Measurements from ENCODE around the gene FCHSD2. TPM values are rescaled to one million over a fixed set of nuclear protein-coding genes. Genes with fewer than 3 reads are reported as not detected.

The FCHSD2 gene
- total and polyA plus RNA-seq, 2 donors (not counting 1 experiment from before 2014, with no cell fraction given), result 19.5 to 40.6 TPM

GRCh38 chr11:72932132-72932570, 210.0 kb downstream of the FCHSD2 start:
- Histone ChIP-seq H3K27me3 (ENCODE audit: control insufficient read depth, insufficient read depth, low read length) (no peaks in the 10 kb centered on the region), H3K27ac (ENCODE audit: insufficient read depth, low read length) (no peak overlapping the region), H4K20me1 (ENCODE audit: control insufficient read depth, extremely low read depth, insufficient read depth, low read length) (no peaks in the 10 kb centered on the region)

GRCh38 chr11:72930008-72930407, 212.1 kb downstream of the FCHSD2 start:
- Histone ChIP-seq H3K4me1 (ENCODE audit: control insufficient read depth, extremely low read depth, insufficient read depth, low read length) (no peaks in the 10 kb centered on the region), H2AFZ (ENCODE audit: low read length) (no peak overlapping the region), H3K79me2 (ENCODE audit: control insufficient read depth, insufficient read depth, low read length) (no peaks in the 10 kb centered on the region), H3K4me3 (replicated peaks in 1 of 4; ENCODE audit: control extremely low read depth in 1 of 4, insufficient read depth in 1 of 4, low read depth in 3 of 4, low read length in 4 of 4) (no peak overlapping the region), H3K27me3 (ENCODE audit: control insufficient read depth, insufficient read depth, low read length) (no peaks in the 10 kb centered on the region), H3K9ac (ENCODE audit: insufficient read depth, low read length) (no peak overlapping the region), H3K27ac (ENCODE audit: insufficient read depth, low read length) (no peak overlapping the region), H3K4me2 (ENCODE audit: extremely low read depth, insufficient read depth, low read length) (no peak overlapping the region), H3K9me3 (ENCODE audit: control insufficient read depth, insufficient read depth, low read depth, low read length) (no peaks in the 10 kb centered on the region), H3K36me3 (ENCODE audit: control insufficient read depth, insufficient read depth, low read length) (no peaks in the 10 kb centered on the region), H4K20me1 (ENCODE audit: control insufficient read depth, extremely low read depth, insufficient read depth, low read length) (no peaks in the 10 kb centered on the region)
- no peak for TF ChIP-seq EZH2 (IDR thresholded peaks at IDR 0.05; ENCODE audit: low read length, missing control alignments)
- no peak for TF ChIP-seq CTCF (conservative IDR thresholded peaks at IDR 0.05 in 1 of 2, IDR thresholded peaks at IDR 0.05 in 1 of 2; ENCODE audit: low read depth in 1 of 2, low read length in 2 of 2)
- peak; percentile 65 to 69 for DNase-seq (ENCODE audit: low read depth in 2 of 2)

More at GRCh38 chr11:72932132-72932570, 210.0 kb downstream of the FCHSD2 start:
- no peak overlapping the region for H3K4me2 ChIP-seq (ENCODE audit: extremely low read depth, insufficient read depth, low read length)
- no peaks in the 10 kb centered on the region for H3K79me2 ChIP-seq (ENCODE audit: control insufficient read depth, insufficient read depth, low read length)
- TF ChIP-seq CTCF (conservative IDR thresholded peaks at IDR 0.05 in 1 of 2, IDR thresholded peaks at IDR 0.05 in 1 of 2; ENCODE audit: low read depth in 1 of 2, low read length in 2 of 2) (no peak), EZH2 (IDR thresholded peaks at IDR 0.05; ENCODE audit: low read length, missing control alignments) (no peak)
- no peak overlapping the region for H2AFZ ChIP-seq (ENCODE audit: low read length)
- peak in 1 of 2 donors; percentile 74 for DNase-seq (ENCODE audit: low read depth in 2 of 2)
- no peaks in the 10 kb centered on the region for H3K4me1 ChIP-seq (ENCODE audit: control insufficient read depth, extremely low read depth, insufficient read depth, low read length)
- H3K36me3 ChIP-seq (ENCODE audit: control insufficient read depth, insufficient read depth, low read length), result no peaks in the 10 kb centered on the region
- H3K4me3 ChIP-seq (replicated peaks in 1 of 4; ENCODE audit: control extremely low read depth in 1 of 4, insufficient read depth in 1 of 4, low read depth in 3 of 4, low read length in 4 of 4), result no peak overlapping the region
- no peak overlapping the region for H3K9ac ChIP-seq (ENCODE audit: insufficient read depth, low read length)
- H3K9me3 ChIP-seq (ENCODE audit: control insufficient read depth, insufficient read depth, low read depth, low read length), result no peaks in the 10 kb centered on the region

GRCh38 chr11:72929256-72929655, 212.9 kb downstream of the FCHSD2 start:
- DNase-seq (ENCODE audit: low read depth in 2 of 2), result no peak
- H3K4me1 ChIP-seq (ENCODE audit: control insufficient read depth, extremely low read depth, insufficient read depth, low read length), result no peaks in the 10 kb centered on the region
- no peak overlapping the region for H3K27ac ChIP-seq (ENCODE audit: insufficient read depth, low read length)
- no peaks in the 10 kb centered on the region for H3K79me2 ChIP-seq (ENCODE audit: control insufficient read depth, insufficient read depth, low read length)
- H4K20me1 ChIP-seq (ENCODE audit: control insufficient read depth, extremely low read depth, insufficient read depth, low read length), result no peaks in the 10 kb centered on the region
- no peak overlapping the region for H2AFZ ChIP-seq (ENCODE audit: low read length)
- H3K4me3 ChIP-seq (replicated peaks in 1 of 4; ENCODE audit: control extremely low read depth in 1 of 4, insufficient read depth in 1 of 4, low read depth in 3 of 4, low read length in 4 of 4), result no peak overlapping the region
- H3K9ac ChIP-seq (ENCODE audit: insufficient read depth, low read length), result no peak overlapping the region
- no peak overlapping the region for H3K4me2 ChIP-seq (ENCODE audit: extremely low read depth, insufficient read depth, low read length)
- TF ChIP-seq EZH2 (IDR thresholded peaks at IDR 0.05; ENCODE audit: low read length, missing control alignments) (no peak), CTCF (conservative IDR thresholded peaks at IDR 0.05 in 1 of 2, IDR thresholded peaks at IDR 0.05 in 1 of 2; ENCODE audit: low read depth in 1 of 2, low read length in 2 of 2) (no peak)
- H3K27me3 ChIP-seq (ENCODE audit: control insufficient read depth, insufficient read depth, low read length), result no peaks in the 10 kb centered on the region
- no peaks in the 10 kb centered on the region for H3K9me3 ChIP-seq (ENCODE audit: control insufficient read depth, insufficient read depth, low read depth, low read length)
- H3K36me3 ChIP-seq (ENCODE audit: control insufficient read depth, insufficient read depth, low read length), result no peaks in the 10 kb centered on the region
